Measurements from ENCODE around the gene WAS. TPM values are rescaled to one million over a fixed set of nuclear protein-coding genes. Genes with fewer than 3 reads are reported as not detected.
"Not testable (repeated sequence)": the region's sequence is repeated elsewhere in the genome, so short reads cannot be mapped to it uniquely, and the experiment has no call there.

The WAS gene
- total RNA-seq, 1 donor from 2014 or later, result 11.5 TPM

DNA sequence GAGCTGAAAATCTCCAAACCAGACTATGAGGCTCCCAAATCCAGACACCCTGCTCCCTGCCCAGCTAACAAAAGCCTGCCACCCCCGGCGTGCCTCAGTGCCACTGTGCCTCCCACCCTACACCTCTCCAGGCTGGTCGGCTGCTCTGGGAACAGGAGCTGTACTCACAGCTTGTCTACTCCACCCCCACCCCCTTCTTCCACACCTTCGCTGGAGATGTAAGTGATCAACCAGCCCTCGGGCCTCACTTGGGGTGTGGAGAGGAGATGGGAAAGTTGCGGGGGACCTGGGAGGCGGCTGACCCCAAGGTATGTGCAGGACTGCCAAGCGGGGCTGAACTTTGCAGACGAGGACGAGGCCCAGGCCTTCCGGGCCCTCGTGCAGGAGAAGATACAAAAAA lies 1.8 kb downstream of the WAS start:
- no peak for DNase-seq (ENCODE audit: low spot score)

DNA sequence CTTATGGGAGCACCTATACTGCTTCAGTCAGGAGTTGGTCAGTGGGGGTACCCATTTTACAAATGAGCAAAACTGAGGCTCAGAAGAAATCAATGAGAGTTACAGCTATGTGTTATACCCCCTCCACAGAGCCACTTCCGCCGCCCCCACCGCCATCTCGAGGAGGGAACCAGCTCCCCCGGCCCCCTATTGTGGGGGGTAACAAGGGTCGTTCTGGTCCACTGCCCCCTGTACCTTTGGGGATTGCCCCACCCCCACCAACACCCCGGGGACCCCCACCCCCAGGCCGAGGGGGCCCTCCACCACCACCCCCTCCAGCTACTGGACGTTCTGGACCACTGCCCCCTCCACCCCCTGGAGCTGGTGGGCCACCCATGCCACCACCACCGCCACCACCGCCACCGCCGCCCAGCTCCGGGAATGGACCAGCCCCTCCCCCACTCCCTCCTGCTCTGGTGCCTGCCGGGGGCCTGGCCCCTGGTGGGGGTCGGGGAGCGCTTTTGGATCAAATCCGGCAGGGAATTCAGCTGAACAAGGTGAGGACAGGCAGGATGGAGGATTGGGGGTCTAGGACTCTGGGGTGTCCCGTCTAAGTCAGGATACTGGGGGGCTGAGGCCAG lies 5.0 kb downstream of the WAS start:
- no peak for DNase-seq (ENCODE audit: low spot score)

DNA sequence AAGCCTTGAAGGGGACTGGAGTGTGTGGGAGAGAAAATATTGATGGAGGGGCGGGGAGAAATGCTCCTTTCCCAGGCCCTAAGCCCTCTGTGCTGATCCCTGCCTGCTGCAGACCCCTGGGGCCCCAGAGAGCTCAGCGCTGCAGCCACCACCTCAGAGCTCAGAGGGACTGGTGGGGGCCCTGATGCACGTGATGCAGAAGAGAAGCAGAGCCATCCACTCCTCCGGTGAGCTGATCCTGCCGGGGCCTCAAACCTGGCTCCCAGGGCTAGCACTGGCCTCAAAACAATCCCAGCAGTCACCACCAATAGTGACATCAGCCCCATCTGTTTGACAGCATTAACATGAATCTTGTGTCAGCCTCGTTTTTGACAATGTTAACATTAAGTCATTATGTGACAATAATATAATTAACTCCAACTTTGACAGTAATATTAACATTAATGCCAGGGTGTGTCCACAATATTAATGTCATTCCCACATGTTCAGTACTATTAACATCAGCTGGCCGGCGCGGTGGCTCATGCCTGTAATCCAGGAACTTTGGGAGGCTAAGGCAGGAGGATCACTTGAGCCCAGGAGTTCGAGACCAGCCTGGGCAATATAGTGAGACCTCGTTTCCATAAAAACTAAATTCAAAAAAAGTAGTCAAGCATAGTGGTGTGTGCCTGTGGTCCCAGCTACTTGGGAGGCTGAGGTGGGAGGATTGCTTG lies 5.8 kb downstream of the WAS start:
- no peak for DNase-seq (ENCODE audit: low spot score)

DNA sequence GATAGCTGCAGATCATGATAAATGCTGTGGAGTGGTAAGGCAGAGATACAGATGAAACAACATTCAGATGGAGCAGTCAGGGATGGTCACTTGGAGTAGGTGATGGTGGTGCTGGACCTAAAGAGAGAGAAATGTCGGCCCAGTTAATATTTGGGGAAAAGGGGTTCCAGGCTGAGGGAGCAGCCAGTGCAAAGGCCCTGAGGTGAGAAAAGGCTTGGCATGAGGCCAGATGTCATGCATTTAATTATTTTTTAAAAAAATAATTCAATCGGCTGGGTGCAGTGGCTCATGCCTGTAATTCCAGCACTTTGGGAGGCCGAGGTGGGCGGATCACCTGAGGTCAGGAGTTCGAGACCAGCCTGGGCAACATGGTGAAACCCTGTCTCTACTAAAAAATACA lies 8.1 kb downstream of the WAS start:
- not testable (repeated sequence) for DNase-seq (ENCODE audit: low spot score)

DNA sequence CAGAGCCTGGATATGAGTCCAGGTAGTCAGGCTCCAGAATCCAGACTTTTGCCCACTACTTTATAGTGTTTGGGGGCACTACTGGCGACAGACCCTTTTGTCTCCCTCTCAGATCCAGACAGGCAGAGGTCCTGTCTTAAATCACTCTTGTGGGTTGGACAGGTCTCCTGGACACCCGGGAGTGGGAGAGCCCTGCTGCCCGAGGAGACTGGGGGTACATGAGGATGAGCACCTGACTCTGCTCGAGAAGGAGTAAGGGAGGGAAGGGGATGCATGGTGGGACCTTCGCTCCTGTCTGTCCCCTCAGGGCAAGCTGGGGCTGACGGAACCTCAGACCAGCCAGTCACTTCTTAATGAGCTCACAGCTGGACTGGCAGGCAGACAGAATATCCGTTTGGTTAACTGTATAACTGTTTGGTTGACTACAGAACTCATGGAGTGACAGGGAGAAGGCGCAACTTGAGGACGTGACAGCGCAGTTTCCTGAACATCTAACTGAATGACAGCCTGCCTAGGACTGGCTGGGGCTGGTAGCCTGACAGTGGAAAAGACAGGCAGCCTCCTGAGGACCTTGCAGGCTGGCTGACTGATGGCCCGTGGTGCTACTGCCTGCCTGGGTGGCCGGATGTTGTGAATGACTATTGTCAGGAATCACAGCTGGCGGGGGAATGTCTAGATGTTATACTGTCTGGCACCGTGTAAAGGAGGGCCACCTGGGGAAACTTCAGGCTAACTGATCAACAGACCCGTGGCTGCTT lies 11.4 kb downstream of the WAS start:
- DNase-seq (ENCODE audit: low spot score), result no peak

DNA sequence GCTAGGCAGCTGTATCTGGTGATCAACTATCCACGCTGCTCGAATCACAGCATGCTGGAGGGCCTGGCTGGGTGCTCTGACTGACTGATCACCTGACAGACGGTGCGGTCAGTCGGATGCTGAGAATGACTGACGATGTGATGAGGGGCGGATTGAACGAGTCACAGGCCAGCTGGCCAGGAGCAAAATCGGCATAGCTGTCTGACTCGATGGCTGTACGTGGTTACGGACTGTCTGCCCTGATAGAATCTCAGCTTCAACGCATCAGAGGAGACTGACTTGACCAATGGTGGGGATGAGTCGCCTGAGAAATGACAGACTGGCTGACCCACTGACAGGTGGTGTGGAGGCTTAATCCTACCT lies 11.9 kb downstream of the WAS start:
- DNase-seq (ENCODE audit: low spot score), result no peak

DNA sequence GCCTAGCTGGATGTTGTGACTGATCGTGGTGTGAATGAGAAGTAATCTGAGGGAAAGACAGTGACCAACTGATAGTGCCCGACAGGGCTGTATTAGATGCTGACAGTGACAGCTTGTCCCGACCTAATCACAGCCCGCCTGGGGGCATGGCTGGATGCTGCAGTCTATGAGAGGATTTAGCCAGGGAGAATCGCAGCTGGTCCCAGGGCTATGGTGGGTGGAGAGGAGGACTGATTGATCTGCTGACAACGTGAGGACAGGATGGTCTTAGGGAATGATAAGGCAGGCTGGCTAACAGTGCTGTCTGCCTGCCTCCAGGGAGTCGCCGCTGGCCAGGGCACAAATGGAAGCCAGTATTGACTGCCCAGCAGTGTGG lies 12.3 kb downstream of the WAS start:
- no peak for DNase-seq (ENCODE audit: low spot score)

DNA sequence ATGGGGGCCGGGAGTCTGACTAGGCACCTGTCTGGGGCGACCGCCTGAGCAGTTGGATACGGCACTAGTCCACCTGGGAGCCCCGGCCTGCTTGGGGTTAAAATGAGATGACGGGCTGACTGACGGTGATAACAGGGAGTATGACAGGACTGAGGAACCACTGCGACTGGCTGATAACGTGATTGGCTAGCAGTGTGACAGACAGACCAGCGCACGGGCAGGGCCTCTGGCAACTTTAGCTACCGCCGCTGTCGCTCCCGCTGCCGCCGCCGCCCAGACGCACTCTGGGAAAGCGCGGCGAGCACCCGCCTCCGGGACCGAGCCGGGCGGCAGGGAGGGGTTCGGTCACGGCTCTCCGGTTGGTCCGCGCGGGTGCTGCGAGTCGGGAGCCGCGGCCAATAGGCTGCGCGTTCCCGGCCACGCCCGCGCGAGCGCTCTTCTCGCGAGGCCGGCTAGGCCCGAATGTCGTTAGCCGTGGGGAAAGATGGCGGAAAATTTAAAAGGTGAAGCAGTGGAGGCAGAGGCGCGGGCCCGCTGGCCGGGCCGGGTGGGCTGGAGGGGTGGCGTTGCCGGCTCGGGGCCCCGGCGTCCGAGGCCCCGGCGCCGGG lies 12.8 kb downstream of the WAS start, which contains the start of gene SUV39H1:
Gene SUV39H1 (plus strand): TSS at position 434 of the 608 bp plus-strand sequence. CDS start 51 bp downstream, at position 485.
- peak; percentile 89 for DNase-seq (ENCODE audit: low spot score)

DNA sequence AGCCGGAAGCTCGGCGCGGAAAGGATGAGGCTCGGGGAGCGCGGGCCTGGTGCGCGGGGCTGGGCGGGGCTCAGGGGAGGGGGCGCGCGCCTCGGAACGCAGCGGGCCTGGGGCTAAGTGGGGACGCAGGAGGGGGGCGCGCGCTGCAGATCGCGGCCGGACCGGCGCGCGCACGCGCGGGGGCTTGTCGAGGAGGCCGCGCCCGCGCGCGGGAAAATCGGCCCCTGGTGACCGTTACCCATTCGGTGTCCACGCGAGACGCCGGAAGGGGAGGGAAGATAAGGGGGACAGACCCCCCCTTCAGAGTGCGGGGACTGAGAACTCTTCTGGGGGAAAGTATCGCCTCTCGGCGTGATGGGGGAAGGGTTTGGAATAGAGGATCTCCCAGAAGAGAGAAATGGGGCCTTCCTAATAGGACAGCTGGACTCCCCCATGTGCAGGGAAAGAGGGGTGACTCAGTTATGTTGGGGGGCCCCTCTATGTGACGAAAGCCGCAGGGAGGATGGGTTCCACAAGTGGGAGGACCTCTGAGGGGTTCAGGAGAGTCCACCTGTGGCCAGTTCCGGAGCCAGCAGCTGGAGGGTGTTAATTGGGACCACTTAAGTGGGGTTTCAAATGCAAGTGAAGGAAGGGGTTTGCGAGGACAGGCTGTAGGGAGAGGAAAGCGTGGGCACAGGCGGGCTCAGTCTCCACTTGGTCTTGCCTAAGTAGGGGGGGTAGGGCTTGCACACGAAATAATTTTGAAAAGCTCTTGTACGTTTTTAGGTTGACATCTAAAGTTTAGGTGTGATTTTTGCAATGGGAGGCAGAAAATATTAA lies 13.5 kb downstream of the WAS start:
- DNase-seq (ENCODE audit: low spot score), result no peak

DNA sequence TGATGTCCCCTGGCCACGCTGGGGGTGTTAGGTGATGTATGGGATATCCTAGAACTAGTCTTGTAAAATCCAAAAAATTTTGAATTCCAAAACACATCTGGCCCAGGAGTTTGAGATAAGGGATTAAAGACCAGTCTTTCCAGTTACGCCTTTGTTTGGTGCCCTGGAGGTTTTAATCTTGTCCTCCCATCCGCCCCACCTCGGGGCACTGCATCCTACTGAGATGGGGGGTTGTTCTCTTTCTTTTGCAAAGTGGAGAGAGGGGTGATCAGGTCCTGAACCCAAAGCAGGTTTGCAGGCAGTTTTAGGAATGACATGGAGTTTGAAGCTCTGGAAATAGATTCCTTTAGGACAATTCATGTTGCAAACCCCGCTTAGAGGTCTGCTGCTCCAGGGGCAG lies 14.7 kb downstream of the WAS start:
- DNase-seq (ENCODE audit: low spot score), result no peak

DNA sequence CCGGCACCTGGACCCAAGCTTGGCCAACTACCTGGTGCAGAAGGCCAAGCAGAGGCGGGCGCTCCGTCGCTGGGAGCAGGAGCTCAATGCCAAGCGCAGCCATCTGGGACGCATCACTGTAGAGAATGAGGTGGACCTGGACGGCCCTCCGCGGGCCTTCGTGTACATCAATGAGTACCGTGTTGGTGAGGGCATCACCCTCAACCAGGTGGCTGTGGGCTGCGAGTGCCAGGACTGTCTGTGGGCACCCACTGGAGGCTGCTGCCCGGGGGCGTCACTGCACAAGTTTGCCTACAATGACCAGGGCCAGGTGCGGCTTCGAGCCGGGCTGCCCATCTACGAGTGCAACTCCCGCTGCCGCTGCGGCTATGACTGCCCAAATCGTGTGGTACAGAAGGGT lies 16.6 kb downstream of the WAS start:
- no peak for DNase-seq (ENCODE audit: low spot score)

DNA sequence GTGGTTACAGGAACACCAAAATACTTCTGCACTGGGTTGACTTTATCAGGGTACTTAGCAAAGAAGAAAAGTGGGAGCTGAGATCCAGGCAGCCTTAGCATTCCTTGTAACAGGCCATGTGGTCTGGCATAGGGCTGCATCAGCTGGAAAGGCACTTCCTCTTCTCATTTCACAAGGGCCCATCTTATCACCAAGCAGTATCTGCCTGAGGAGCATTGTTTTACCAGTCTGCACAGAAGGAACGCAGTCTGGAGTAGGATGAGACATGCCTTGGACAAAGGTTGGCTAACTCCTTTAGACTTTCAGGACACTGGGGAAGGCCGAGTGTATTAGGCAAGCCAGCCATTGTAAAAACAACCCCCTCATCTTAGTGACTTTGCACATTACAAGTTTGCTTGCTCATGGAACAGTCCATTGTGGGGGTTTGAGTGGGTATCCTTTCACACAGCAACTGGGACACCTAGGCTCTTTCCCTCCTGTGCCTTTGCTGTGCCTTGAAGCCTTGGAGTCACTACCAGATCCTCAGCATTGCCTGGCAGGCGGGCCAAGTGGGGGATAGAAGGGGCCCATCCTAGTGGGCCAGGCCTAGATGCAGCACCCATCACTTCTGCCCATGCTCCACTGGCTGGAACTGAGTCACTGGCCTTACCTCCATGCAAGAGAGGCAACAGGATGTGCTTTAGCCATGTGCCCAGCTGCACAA lies 17.5 kb downstream of the WAS start:
- DNase-seq (ENCODE audit: low spot score), result no peak

DNA sequence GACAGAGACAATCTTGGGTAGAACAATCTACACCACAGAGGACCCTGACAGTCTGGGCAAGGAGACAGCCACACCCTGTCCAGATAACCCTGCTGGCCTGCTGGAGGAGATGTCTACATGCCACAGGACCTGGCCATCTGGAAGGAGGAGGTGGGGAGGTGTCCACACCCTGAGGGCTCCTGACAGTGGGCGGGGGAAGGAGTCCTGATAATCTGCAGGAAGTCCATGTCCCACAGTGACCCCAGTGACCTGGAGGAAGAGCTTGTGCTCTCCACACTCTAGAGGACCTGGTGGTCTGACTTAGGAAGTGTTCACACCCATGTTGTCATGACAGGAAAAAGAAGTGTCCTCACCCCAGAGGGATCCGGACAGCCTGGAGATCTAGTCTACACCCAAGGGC lies 18.4 kb downstream of the WAS start:
- DNase-seq (ENCODE audit: low spot score), result no peak

DNA sequence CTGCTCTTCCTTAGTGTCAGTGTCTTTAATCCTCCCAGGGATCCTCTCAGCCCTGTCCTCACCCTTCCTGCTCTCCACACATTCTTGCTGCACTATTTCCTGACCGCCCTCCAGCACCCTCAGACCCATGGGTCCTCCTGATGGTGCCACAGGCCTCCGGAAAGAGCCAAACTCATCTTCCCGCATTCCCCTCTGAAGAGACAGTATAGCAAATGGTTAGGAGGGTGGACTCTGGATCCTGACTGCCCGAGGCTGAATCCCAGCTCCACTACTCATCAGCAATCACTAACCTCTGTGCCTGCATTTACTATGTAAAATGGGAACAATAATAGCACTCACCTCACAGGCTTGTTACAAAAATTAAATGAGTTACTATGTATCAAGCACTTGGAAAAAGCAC lies 19.1 kb downstream of the WAS start:
- DNase-seq (ENCODE audit: low spot score), result no peak

DNA sequence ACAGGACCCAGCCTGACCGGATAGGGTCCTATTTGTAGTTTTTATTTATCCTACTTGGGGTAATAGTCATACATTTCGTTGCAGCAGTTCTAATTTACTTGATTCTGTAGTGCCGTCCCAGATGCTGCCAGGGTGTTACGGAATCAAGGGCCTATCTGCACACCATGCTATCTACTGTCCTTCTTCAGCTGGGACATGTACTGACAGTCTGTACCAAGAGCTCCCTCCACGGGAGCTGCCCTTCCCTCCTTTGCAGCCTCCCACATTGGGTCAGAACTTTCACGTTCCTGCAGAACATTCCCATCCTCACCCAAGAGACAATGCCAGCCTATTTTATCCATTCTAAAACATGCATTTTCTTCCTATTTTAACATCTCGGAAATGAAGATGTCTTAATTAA lies 19.6 kb downstream of the WAS start:
- no peak for DNase-seq (ENCODE audit: low spot score)

DNA sequence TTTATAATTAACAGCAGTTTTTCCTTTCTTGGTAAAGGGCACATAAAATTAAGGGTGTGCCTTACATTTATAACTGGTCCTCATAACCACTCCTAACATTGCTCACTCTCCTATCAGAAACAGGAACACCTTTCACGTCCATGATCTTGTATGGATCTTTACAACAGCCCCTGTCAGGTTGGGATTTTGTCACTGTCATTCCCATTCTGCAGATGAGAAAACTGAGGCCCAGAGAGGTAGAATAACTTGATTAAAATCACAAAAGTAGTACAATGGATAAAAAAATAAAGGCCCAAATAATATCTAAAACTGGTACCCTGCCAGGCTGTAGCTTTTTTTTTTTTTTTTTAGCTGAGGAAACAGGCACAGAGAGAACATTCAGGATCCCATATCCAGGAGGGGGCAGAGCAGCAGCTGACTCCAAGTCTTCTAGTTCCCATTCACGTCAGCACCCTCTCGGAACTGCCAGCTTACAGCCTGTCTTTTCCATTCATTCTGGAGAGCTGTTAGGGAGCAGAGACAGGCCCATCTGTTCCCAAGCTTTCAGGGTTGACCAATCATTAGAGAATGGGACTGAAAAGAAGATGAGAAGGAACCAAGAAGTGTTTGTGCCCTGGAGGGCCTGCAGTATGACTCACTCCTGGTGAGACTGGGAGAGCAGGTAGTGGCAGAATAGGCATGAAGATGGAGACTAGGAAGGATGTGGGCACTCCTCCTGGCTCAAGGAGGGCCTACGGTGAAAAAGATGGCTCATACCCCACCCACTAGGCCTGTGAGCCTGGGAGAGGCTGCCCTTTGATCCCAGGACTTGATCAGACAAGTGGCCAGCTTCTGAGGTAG lies 20.3 kb downstream of the WAS start:
- no peak for DNase-seq (ENCODE audit: low spot score)

DNA sequence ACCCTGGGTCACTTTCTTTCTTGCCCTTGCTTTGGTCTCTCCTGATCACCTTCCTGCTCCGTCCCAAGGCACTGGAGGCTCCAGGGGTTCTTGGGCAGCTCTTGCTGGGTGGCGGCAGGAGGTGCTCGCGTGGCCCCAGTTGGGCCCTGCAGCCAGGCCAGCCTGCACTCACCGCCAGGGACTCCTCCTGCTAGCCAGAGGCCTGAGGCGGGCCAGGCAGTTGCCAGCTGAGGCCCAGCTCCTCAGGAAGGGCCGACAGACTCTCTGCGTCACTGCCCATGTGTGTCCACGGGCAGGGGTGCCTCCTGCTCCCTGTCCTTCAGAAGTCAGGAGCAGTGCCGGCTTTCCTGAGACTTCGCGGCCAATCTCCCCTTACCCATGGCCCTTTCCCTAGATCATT lies 22.3 kb downstream of the WAS start:
- no peak for DNase-seq (ENCODE audit: low spot score)

DNA sequence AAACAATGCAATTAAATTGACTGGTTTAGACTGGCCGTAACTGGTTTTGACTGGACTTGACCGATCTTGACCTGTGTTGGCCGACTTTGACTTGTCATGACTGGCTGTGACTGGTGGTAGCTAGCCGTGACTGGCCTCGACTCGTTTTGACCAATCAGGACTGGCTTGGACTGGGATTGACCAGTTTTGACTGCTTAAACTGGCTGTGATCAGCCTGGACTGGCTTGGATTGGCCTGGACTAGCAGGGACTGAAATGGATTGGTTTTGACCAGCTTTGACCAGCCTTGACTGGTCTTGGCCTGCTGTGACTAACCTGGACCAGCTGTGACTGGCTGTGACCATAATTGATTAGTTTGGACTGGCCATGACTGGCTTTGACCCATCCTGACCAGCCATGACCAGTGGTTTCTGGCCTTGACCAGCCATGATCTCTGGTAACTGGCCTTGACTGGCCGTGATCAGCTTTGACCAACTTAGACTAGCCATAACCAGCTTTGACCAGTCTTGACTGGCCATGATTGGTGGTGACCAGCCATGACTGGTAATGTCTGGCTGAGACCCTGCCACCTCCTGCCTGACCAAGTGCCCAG lies 26.0 kb downstream of the WAS start:
- DNase-seq (ENCODE audit: low spot score), result no peak

DNA sequence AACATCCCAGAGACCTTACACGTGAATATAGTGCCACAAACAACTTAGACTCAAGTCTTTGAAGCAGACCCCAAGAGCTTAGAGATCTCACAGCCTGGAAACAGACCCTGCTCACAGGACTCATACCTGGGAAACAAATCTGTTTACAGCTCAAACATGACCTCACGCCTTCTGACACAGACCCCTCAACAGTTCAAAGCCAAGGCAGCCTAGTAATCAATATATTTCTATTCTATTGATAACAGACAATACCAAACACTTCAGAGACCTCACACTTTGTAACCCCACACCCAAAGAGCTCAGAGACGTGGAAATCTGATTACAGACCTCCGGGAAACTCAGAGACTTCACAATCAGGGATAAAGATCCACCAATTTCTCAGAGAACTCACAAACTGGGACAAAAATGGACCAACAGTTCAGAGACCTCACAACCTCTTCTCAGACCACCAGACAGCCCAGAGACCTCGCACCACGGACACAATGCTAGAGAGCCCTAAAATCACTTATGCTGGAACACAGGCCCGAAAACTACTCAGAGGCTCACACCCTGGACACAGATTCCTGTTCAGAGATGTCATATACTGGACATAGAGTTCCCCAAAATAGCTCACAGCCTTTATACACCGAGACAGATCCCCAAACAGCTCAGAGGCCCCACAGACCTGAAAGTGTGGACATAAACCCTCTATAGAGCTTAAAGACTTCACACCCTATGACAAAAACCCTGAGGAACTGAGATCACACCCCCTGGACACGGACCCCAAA lies 27.7 kb downstream of the WAS start:
- DNase-seq (ENCODE audit: low spot score), result no peak
